H1 (cell line): Measurements from ENCODE around the gene SMOC2. TPM values are rescaled to one million over a fixed set of nuclear protein-coding genes. Genes with fewer than 3 reads are reported as not detected.

Source experiments
- CTCF ChIA-PET: fragments of 300-600 bp; sonication (Branson Sonifier 250); formaldehyde crosslinking; loops from one replicate; lab custom pipeline; 2021; ENCODE audit not compliant: partially characterized antibody; lab: Charles Lee
- POLR2A ChIA-PET: fragments of 300-600 bp; sonication (Branson Sonifier 250); formaldehyde crosslinking; loops from one replicate; lab custom pipeline; 2021; ENCODE audit warnings: inconsistent platforms; ENCODE audit not compliant: partially characterized antibody; lab: Charles Lee
- DNase-seq, 2 experiments: peaks; one replicate each; pipeline versions ENCODE4 v3.0.0 to v3.0.0-alpha.2; 2010 to 2022; ENCODE audit warnings: low spot score in 2 of 2, low read depth in 1 of 2, mixed read lengths in 1 of 2
- FAIRE-seq: peaks from 2 replicates; lab custom pipeline; 2011; peaks lifted over from hg19 to GRCh38; lab: Jason Lieb, UNC
- H2AFZ ChIP-seq: 2 replicates; pipeline ENCODE4 v1.8.1; 2012; ENCODE audit warnings: low read length, inconsistent platforms
- H2AK5ac ChIP-seq: 2 replicates; pipeline ENCODE4 v1.6.1; 2013; ENCODE audit warnings: low read depth, low read length
- H2BK120ac ChIP-seq: replicated peaks from 2 replicates; pipeline ENCODE3; 2013; ENCODE audit warnings: low read depth, low read length, inconsistent platforms
- H2BK12ac ChIP-seq: 2 replicates; pipeline ENCODE4 v1.6.1; 2013; ENCODE audit warnings: low read depth, low read length
- H2BK15ac ChIP-seq: 2 replicates; pipeline ENCODE4 v1.6.1; 2013; ENCODE audit warnings: low read length
- H2BK20ac ChIP-seq: 2 replicates; pipeline ENCODE4 v1.6.1; 2013; ENCODE audit warnings: low read length
- H2BK5ac ChIP-seq: 2 replicates; pipeline ENCODE4 v1.6.1; 2013; ENCODE audit warnings: low read depth, low read length
- H3K14ac ChIP-seq: 2 replicates; pipeline ENCODE4 v1.6.1; 2013; ENCODE audit warnings: inconsistent platforms; ENCODE audit not compliant: insufficient read length
- H3K18ac ChIP-seq: 2 replicates; pipeline ENCODE4 v1.6.1; 2013; ENCODE audit warnings: low read length; ENCODE audit errors: extremely low read depth
- H3K23ac ChIP-seq: 2 replicates; pipeline ENCODE4 v1.6.1; 2013; ENCODE audit warnings: inconsistent platforms; ENCODE audit not compliant: insufficient read length
- H3K23me2 ChIP-seq: 2 replicates; pipeline ENCODE4 v1.6.1; 2013; ENCODE audit warnings: low read depth, low read length
- H3K27ac ChIP-seq: 2 replicates; pipeline ENCODE4 v1.6.1; 2011; ENCODE audit warnings: low read depth, low read length, inconsistent platforms
- H3K27me3 ChIP-seq, 4 experiments: replicated peaks in 1 of 4; 1 replicate in 1 of 4; 2 replicates in 3 of 4; pipeline versions ENCODE4 v1.6.1 to v1.8.1; 2011 to 2013; ENCODE audit warnings: low read length in 3 of 4, mild to moderate bottlenecking in 3 of 4, inconsistent platforms in 2 of 4, mixed read lengths in 2 of 4, moderate library complexity in 1 of 4; ENCODE audit not compliant: control insufficient read depth in 3 of 4, insufficient read depth in 3 of 4; ENCODE audit errors: extremely low read depth in 1 of 4
- H3K36me3 ChIP-seq, 4 experiments: 2 replicates each; pipeline versions ENCODE4 v1.6.1 to v1.8.1; 2011 to 2013; ENCODE audit warnings: mild to moderate bottlenecking in 4 of 4, low read length in 3 of 4, moderate library complexity in 2 of 4, control low read depth in 1 of 4, inconsistent platforms in 1 of 4; ENCODE audit not compliant: insufficient read depth in 4 of 4, control insufficient read depth in 2 of 4
- H3K4ac ChIP-seq: replicated peaks from 2 replicates; pipeline ENCODE3; 2013; ENCODE audit warnings: low read length, low read depth, mixed read lengths, inconsistent platforms; ENCODE audit not compliant: insufficient read length
- H3K4me1 ChIP-seq, 4 experiments: replicated peaks in 1 of 4; 1 replicate in 1 of 4; 2 replicates in 3 of 4; pipeline versions ENCODE4 v1.6.1 to v1.8.1; 2011 to 2013; ENCODE audit warnings: low read length in 3 of 4, inconsistent platforms in 2 of 4, mixed read lengths in 1 of 4; ENCODE audit not compliant: insufficient read depth in 4 of 4, control insufficient read depth in 3 of 4
- H3K4me2 ChIP-seq, 2 experiments: 2 replicates each; pipeline versions ENCODE4 v1.6.1 to v1.8.1; 2011 to 2013; ENCODE audit warnings: low read depth in 2 of 2, low read length in 2 of 2, control low read depth in 1 of 2, inconsistent platforms in 1 of 2, mild to moderate bottlenecking in 1 of 2; ENCODE audit not compliant: insufficient read depth in 1 of 2
- H3K4me3 ChIP-seq, 4 experiments: fragments of 200-600, 300-600 bp in 1 of 4; sonication (generic), shearing (Covaris generic), sonication (Bioruptor Twin) in 1 of 4; 2 replicates each; pipeline versions ENCODE4 v1.5.1 to v1.8.1; 2011 to 2016; ENCODE audit warnings: low read length in 4 of 4, low read depth in 3 of 4, control low read depth in 2 of 4, inconsistent platforms in 2 of 4, mild to moderate bottlenecking in 2 of 4, mixed read lengths in 1 of 4, moderate library complexity in 1 of 4; ENCODE audit not compliant: insufficient read depth in 2 of 4; ENCODE audit errors: extremely low read depth in 1 of 4
- H3K56ac ChIP-seq: replicated peaks from 2 replicates; pipeline ENCODE3; 2013; ENCODE audit warnings: low read depth, mild to moderate bottlenecking, mixed read lengths, low read length, inconsistent platforms; ENCODE audit not compliant: insufficient read length
- H3K79me1 ChIP-seq: 2 replicates; pipeline ENCODE4 v1.6.1; 2013; ENCODE audit warnings: low read depth, low read length, control low read depth
- H3K79me2 ChIP-seq, 2 experiments: 2 replicates each; pipeline versions ENCODE4 v1.6.1 to v1.8.1; 2012 to 2013; ENCODE audit warnings: low read length in 2 of 2, mild to moderate bottlenecking in 2 of 2, inconsistent platforms in 1 of 2; ENCODE audit not compliant: insufficient read depth in 2 of 2, control insufficient read depth in 1 of 2
- H3K9ac ChIP-seq, 4 experiments: replicated peaks in 1 of 4; 1 replicate in 1 of 4; 2 replicates in 3 of 4; pipeline versions ENCODE4 v1.6.1 to v1.8.1; 2011 to 2013; ENCODE audit warnings: low read depth in 3 of 4, low read length in 3 of 4, control low read depth in 2 of 4, mild to moderate bottlenecking in 2 of 4, moderate library complexity in 2 of 4, inconsistent platforms in 1 of 4; ENCODE audit errors: extremely low read depth in 1 of 4
- H3K9me3 ChIP-seq, 2 experiments: 2 replicates each; pipeline versions ENCODE4 v1.6.1 to v1.8.1; 2012 to 2013; ENCODE audit warnings: mild to moderate bottlenecking in 2 of 2, moderate library complexity in 2 of 2, control low read depth in 1 of 2, inconsistent platforms in 1 of 2, low read depth in 1 of 2, low read length in 1 of 2, mixed read lengths in 1 of 2; ENCODE audit not compliant: insufficient read depth in 2 of 2
- H4K20me1 ChIP-seq, 2 experiments: replicated peaks in 1 of 2; 2 replicates each; pipeline versions ENCODE3 to v1.8.1; 2011 to 2013; ENCODE audit warnings: inconsistent platforms in 2 of 2, low read length in 2 of 2, mild to moderate bottlenecking in 1 of 2; ENCODE audit not compliant: insufficient read depth in 2 of 2, control insufficient read depth in 1 of 2
- H4K5ac ChIP-seq: 2 replicates; pipeline ENCODE4 v1.6.1; 2013; ENCODE audit warnings: low read length, low read depth, mixed read lengths, inconsistent platforms; ENCODE audit not compliant: insufficient read length
- H4K8ac ChIP-seq: 2 replicates; pipeline ENCODE4 v1.8.0; 2013; ENCODE audit warnings: mild to moderate bottlenecking, moderate library complexity, low read length, inconsistent platforms; ENCODE audit not compliant: insufficient read depth; ENCODE audit errors: extremely low read depth
- H4K91ac ChIP-seq: replicated peaks from 2 replicates; pipeline ENCODE3; 2013; ENCODE audit warnings: low read length, mixed read lengths, inconsistent platforms; ENCODE audit not compliant: insufficient read length
- ATF3 ChIP-seq: IDR thresholded peaks from 2 replicates; pipeline ENCODE4 v1.6.1; 2011; ENCODE audit warnings: low read depth, mild to moderate bottlenecking, low read length; ENCODE audit not compliant: insufficient read depth
- BACH1 ChIP-seq: IDR thresholded peaks from 2 replicates; pipeline ENCODE4 v1.6.1; 2012; ENCODE audit warnings: low read length, improper control_type of control experiment
- CBX5 ChIP-seq: fragments of 300-800, 300-1000 bp; sonication (generic); IDR thresholded peaks from 2 replicates; pipeline ENCODE4 v1.7.1; 2016; ENCODE audit warnings: antibody characterized with exemption, low read length, low read depth
- CHD2 ChIP-seq: IDR thresholded peaks from 2 replicates; pipeline ENCODE4 v1.6.1; 2012; ENCODE audit warnings: low read length, improper control_type of control experiment
- FOSL1 ChIP-seq: IDR thresholded peaks from 2 replicates; pipeline ENCODE4 v1.6.1; 2011; ENCODE audit warnings: mild to moderate bottlenecking, low read depth, low read length, moderate library complexity; ENCODE audit not compliant: insufficient read depth
- HDAC6 ChIP-seq: IDR thresholded peaks from one replicate; pipeline ENCODE4 v1.7.1; 2012; ENCODE audit warnings: low read depth, mild to moderate bottlenecking, inconsistent platforms, low read length, moderate library complexity
- KDM1A ChIP-seq: fragments of 200-600, 300-600 bp; sonication (generic); IDR thresholded peaks from 2 replicates; pipeline ENCODE4 v1.7.1; 2016; ENCODE audit warnings: mild to moderate bottlenecking, low read length, borderline replicate concordance
- POU5F1 ChIP-seq: IDR thresholded peaks from 2 replicates; pipeline ENCODE4 v1.6.1; 2011; ENCODE audit warnings: low read depth, mild to moderate bottlenecking, low read length, moderate library complexity
- RAD21 ChIP-seq, 2 experiments: IDR thresholded peaks in 1 of 2; conservative IDR thresholded peaks in 1 of 2; 2 replicates each; pipeline ENCODE4 v1.6.1; 2011; ENCODE audit warnings: low read depth in 2 of 2, low read length in 2 of 2, improper control_type of control experiment in 1 of 2, inconsistent platforms in 1 of 2, mild to moderate bottlenecking in 1 of 2, moderate library complexity in 1 of 2
- SP2 ChIP-seq: IDR thresholded peaks from 2 replicates; pipeline ENCODE4 v1.6.1; 2012; ENCODE audit warnings: mild to moderate bottlenecking, low read length, inconsistent platforms
- TEAD4 ChIP-seq: IDR thresholded peaks from 2 replicates; pipeline ENCODE4 v1.6.1; 2012; ENCODE audit warnings: low read depth, low read length, inconsistent platforms, mixed read lengths
- WGBS, 2 experiments: shearing (Covaris generic) in 1 of 2; methylation state at CpG; one replicate each; pipeline versions ENCODE4 v1.1.6 to v1.1.7; 2013 to 2015; ENCODE audit warnings: low lambda C conversion rate in 2 of 2, mixed read lengths in 2 of 2, inconsistent platforms in 1 of 2, low coverage in 1 of 2, missing lambda C conversion rate in 1 of 2; ENCODE audit not compliant: insufficient replicate concordance in 2 of 2, insufficient coverage in 1 of 2, insufficient read length in 1 of 2; ENCODE audit errors: extremely low coverage in 1 of 2, missing lambda C conversion rate in 1 of 2; 5-methylcytosine and 5-hydroxymethylcytosine counted together
- polyA plus RNA-seq, 7 experiments: library from polyadenylated mRNA; depleted of rRNA in 3 of 7; stranded (reverse) in 5 of 7; unstranded in 2 of 7; fragments of >200 nt in 5 of 7; fragments of 200-250 nt in 2 of 7; gene quantifications; 1 replicate in 5 of 7; 2 replicates in 1 of 7; 4 replicates in 1 of 7; pipeline versions ENCODE4 v1.2.1 to v1.2.3, GENCODE V29; 2011 to 2013; ENCODE audit warnings: missing spikeins in 2 of 7, mixed read lengths in 2 of 7
- total RNA-seq: library from RNA; stranded (reverse); fragmentation: NEBNext Ultra II Directional; extraction: Animal tissue kit (Norgen Biotek cat#: 25700); gene quantifications from 2 replicates; pipeline ENCODE4 v1.2.1, GENCODE V29; 2021

SMOC2 gene
- total and polyA plus RNA-seq, 2 of the 8 experiments (the other 6 are each of a cell fraction or from before 2014, with no cell fraction given) = 7.7 to 8.5 TPM

GRCh38 chr6:168499045-168499650 is 58.2 kb downstream of the SMOC2 start:
- DNase-seq (no peak), FAIRE-seq (no peak)
- H3K14ac ChIP-seq = no peak overlapping the region
- WGBS, 2 experiments = 96% methylated on average over 12 of the region's 13 CpGs; no CpG with 5 or more reads in 1 of the 2 experiments
- H3K4ac ChIP-seq = no peak overlapping the region
- ChIA-PET CTCF (no interaction called here), POLR2A (no interaction called here)
- no peak overlapping the region for H3K4me3 ChIP-seq
- H2BK20ac ChIP-seq = no peak overlapping the region
- peaks cover 0 to 13% (median 4%) of the 10 kb centered on the region in 4 experiments; a peak in 5 of 7 replicates for H3K4me1 ChIP-seq
- no peak overlapping the region for H2BK12ac ChIP-seq
- H2BK5ac ChIP-seq = no peak overlapping the region
- no peaks in the 10 kb centered on the region for H3K36me3 ChIP-seq
- no peaks in the 10 kb centered on the region for H3K9me3 ChIP-seq
- H2BK15ac ChIP-seq = no peak overlapping the region
- H4K20me1 ChIP-seq = no peaks in the 10 kb centered on the region
- no peak overlapping the region for H4K91ac ChIP-seq
- no peak overlapping the region for H2BK120ac ChIP-seq
- H2AK5ac ChIP-seq = no peak overlapping the region
- H3K27ac ChIP-seq = no peak overlapping the region
- no peak overlapping the region for H3K23ac ChIP-seq
- no peaks in the 10 kb centered on the region for H3K27me3 ChIP-seq
- no peaks in the 10 kb centered on the region for H3K23me2 ChIP-seq
- H3K56ac ChIP-seq = no peak overlapping the region
- no peaks in the 10 kb centered on the region for H3K79me2 ChIP-seq
- no peak overlapping the region for H2AFZ ChIP-seq
- no peaks in the 10 kb centered on the region for H3K79me1 ChIP-seq
- no peak overlapping the region for H4K8ac ChIP-seq
- no peak overlapping the region for H3K4me2 ChIP-seq
- no peak overlapping the region for H3K9ac ChIP-seq
- no peak overlapping the region for H4K5ac ChIP-seq
- no peak overlapping the region for H3K18ac ChIP-seq
- no peak for TF ChIP-seq POU5F1
- TF ChIP-seq HDAC6 = no peak
- no peak for TF ChIP-seq BACH1
- TF ChIP-seq FOSL1 = no peak
- TF ChIP-seq CHD2 = no peak
- no peak for TF ChIP-seq KDM1A
- no peak for TF ChIP-seq ATF3
- TF ChIP-seq CBX5 = no peak
- TF ChIP-seq TEAD4 = no peak
- no peak for TF ChIP-seq RAD21 (IDR thresholded peaks at IDR 0.05 in 1 of 2, conservative IDR thresholded peaks at IDR 0.05 in 1 of 2; ENCODE audit: low read depth in 2 of 2, low read length in 2 of 2)
- TF ChIP-seq SP2 = no peak
